Adrenal gland (tissue), 5 donors: ENCODE data around the gene KRTAP10-2.
A peak's percentile ranks its signal among the peaks of the same experiment; 100 is the strongest.

Experiments
- POLR2A ChIP-seq, 2 donors: fragments of 450-650 bp; IDR thresholded peaks; one replicate each; pipeline ENCODE4 v1.6.1; 2017; ENCODE audit warnings: antibody characterized with exemption in 2 of 2, mild to moderate bottlenecking in 2 of 2, moderate library complexity in 1 of 2
- TF ChIP-seq, protein P1 (sequence below), 6 experiments: fragments of 450-650 bp in 4 of 6; fragments of 200-600 bp in 2 of 6; sonication (generic) in 1 of 6; IDR thresholded peaks; 1 replicate in 5 of 6; 2 replicates in 1 of 6; pipeline versions ENCODE4 v1.5.1 to v1.8.0; 2016 to 2021; ENCODE audit warnings: antibody characterized with exemption in 6 of 6, mild to moderate bottlenecking in 2 of 6, moderate library complexity in 1 of 6
- donor health status: DM: no; HTN: no; CAD: no.

- no peak for TF ChIP-seq POLR2A (IDR thresholded peaks at IDR 0.05)
- TF ChIP-seq, protein P1, sequence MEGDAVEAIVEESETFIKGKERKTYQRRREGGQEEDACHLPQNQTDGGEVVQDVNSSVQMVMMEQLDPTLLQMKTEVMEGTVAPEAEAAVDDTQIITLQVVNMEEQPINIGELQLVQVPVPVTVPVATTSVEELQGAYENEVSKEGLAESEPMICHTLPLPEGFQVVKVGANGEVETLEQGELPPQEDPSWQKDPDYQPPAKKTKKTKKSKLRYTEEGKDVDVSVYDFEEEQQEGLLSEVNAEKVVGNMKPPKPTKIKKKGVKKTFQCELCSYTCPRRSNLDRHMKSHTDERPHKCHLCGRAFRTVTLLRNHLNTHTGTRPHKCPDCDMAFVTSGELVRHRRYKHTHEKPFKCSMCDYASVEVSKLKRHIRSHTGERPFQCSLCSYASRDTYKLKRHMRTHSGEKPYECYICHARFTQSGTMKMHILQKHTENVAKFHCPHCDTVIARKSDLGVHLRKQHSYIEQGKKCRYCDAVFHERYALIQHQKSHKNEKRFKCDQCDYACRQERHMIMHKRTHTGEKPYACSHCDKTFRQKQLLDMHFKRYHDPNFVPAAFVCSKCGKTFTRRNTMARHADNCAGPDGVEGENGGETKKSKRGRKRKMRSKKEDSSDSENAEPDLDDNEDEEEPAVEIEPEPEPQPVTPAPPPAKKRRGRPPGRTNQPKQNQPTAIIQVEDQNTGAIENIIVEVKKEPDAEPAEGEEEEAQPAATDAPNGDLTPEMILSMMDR (IDR thresholded peaks at IDR 0.05) = peak in 1 of 6 experiments; percentile 7
Measured at GRCh38 chr21:44509539-44509938, 41.8 kb downstream of the KRTAP10-2 start.
